GM12875 (cell line): ENCODE results near the gene AKT1.

Experiments
- H3K4me3 ChIP-seq: one replicate; pipeline ENCODE4 v1.5.1; 2011; ENCODE audit warnings: low read depth, low read length, control low read depth
- CTCF ChIP-seq: IDR thresholded peaks from 2 replicates; pipeline ENCODE4 v1.5.1; 2011; ENCODE audit warnings: low read depth, mild to moderate bottlenecking, control low read depth, inconsistent platforms, low read length, moderate library complexity, borderline replicate concordance; ENCODE audit not compliant: insufficient read depth

The AKT1 gene

DNA sequence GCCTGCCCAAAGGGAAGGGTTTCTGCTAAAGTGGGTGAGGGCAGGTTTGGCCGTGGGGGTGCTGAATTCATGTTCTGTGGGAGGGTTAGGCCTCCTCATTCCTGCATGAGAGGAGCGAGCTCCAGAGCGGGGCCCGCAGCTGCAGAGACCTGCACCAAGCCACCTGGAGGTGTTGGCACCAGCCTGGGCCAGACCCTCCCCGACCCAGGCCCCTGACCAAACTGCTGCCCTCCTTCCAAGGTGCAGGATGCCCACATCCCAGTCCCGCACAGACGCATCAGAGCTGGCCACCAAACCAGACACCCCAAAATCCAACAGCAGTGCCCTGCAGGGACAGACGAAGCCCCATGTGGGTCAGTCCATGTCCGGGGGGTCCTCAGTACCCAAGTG, 61.0 kb downstream of the AKT1 start:
- TF ChIP-seq CTCF: no peak

GRCh38 chr14:104734051-104734587, 61.4 kb downstream of the AKT1 start:
- no peak overlapping the region for H3K4me3 ChIP-seq
- no peak for TF ChIP-seq CTCF

More for the DNA sequence above, 61.0 kb downstream of the AKT1 start:
- H3K4me3 ChIP-seq: no peak overlapping the region

GRCh38 chr14:104732931-104733681, 62.4 kb downstream of the AKT1 start:
- no peak for TF ChIP-seq CTCF
- H3K4me3 ChIP-seq: no peak overlapping the region

DNA sequence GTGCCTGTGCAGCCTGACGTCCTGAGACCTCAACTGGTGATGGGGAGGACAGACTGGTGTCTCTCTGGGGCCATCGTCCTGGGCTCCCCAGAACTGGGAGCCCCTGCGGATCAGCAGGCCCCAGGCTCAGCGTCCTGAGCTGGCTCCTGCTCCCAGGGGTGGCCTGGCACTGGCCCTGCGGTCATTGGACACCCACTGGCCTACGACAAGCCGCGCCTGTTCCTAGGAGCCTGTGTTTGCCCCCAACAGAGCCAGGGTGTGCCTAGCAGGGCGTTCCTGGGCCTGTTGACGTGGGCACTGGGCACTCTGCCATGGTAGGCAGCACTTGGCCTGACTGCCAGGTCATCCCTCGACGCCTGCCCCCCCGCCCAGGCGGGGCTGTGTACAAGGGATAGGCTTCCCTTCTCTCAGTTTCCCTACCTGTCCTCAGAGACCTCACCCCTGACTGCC, 63.2 kb downstream of the AKT1 start:
- TF ChIP-seq CTCF: no peak
- H3K4me3 ChIP-seq: no peak overlapping the region

DNA sequence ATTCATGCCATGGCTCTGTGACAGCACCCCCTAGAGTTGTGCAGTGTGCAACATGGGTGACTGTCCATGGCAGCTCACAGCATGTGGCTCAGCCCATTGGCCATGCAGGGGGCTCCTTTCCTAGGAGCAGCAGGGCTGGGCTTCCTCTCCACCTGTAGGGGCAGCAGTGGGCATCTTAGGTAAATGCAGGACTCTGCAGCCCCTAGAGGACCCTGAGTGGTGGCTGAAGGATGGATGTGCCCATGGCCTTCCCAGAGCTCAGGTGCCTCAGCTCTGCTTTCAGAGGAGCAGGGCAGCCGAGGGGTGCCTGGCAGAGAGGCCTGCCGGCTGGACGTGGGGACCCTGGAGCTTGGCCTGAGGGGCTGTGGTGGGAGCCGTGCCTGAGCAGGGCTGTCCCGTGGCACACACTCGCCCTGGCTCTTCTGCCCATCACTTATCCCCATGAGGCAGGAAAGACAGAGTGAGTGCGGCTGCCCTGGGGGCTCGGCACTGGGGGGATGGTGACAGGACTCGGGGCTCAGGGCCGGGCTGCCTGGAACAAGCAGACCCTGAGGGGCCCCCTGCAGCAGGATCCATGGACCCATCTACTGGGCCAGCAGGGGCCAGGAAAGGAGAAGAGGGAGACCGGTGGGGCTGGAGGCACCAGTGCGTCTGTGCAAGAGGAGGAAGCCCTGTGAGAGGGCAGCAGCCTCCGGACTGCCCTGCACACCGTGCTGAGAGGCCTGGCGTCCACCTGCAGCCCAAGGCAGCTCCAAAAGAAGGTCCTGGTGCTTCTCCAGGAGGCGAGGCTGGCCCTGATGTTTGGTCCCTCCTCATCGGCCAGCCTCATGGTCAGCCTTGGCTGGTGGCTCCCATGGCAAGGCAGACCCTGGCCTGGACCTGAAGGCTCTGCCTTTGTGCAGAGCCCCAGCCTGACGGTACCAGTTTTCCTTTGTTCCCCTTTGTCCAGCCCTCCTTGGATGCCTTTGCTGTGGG, 63.9 kb downstream of the AKT1 start:
- H3K4me3 ChIP-seq: no peak overlapping the region
- peak; percentile 36; the same call in 1 of the 2 replicates for TF ChIP-seq CTCF

DNA sequence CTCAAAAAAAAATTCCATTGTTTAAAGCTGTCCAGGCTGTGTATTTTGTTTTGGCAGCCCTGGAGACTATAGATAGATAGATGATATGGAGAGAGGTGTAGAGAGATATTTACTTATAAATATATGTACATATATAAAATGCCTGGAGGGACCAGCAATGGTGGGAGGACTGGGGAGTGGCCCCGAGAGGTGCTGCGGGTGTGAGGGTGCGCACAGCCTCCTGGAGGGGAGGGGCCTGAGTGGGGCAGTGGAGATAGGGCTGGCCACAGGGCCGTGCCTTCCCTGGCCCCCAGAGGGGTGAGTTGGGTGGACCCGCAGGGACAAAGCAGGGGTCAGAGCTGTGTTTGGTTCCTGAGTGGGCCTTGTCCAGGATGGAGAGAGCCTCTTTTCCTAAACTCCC, 65.1 kb downstream of the AKT1 start:
- TF ChIP-seq CTCF: no peak
- no peak overlapping the region for H3K4me3 ChIP-seq
